Tibial nerve (tissue), 3 donors: ENCODE results near the gene PBRM1.

Experiments
- POLR2A ChIP-seq, 2 donors: fragments of 450-650 bp; IDR thresholded peaks; one replicate each; pipeline ENCODE4 v1.6.1; 2017; ENCODE audit warnings: antibody characterized with exemption in 2 of 2, mild to moderate bottlenecking in 2 of 2, moderate library complexity in 2 of 2
- TF ChIP-seq, protein P1 (sequence below), 5 experiments: fragments of 200-600 bp in 3 of 5; fragments of 450-650 bp in 2 of 5; sonication (generic) in 3 of 5; IDR thresholded peaks; one replicate each; pipeline ENCODE4 v1.5.1; 2016 to 2019; ENCODE audit warnings: antibody characterized with exemption in 5 of 5, mild to moderate bottlenecking in 3 of 5, moderate library complexity in 2 of 5

DNA sequence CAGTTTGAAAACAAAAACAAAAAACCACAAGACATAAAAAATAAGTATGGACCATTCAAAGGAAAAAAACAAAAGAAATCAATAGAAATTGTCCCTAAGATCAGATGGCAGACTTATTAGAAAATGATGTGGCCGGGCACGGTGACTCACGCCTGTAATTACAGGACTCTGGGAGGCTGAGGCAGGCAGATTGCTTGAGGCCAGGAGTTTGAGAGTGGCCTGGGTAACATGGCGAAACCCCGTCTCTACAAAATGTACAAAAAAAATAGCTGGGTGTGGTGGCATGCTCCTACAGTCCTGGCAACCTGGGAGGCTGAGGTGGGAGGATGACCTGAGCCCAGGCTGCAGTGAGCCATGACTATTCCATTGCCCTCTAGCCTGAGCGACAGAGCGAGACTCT lies 36.8 kb upstream of the PBRM1 start:
- TF ChIP-seq, protein P1, sequence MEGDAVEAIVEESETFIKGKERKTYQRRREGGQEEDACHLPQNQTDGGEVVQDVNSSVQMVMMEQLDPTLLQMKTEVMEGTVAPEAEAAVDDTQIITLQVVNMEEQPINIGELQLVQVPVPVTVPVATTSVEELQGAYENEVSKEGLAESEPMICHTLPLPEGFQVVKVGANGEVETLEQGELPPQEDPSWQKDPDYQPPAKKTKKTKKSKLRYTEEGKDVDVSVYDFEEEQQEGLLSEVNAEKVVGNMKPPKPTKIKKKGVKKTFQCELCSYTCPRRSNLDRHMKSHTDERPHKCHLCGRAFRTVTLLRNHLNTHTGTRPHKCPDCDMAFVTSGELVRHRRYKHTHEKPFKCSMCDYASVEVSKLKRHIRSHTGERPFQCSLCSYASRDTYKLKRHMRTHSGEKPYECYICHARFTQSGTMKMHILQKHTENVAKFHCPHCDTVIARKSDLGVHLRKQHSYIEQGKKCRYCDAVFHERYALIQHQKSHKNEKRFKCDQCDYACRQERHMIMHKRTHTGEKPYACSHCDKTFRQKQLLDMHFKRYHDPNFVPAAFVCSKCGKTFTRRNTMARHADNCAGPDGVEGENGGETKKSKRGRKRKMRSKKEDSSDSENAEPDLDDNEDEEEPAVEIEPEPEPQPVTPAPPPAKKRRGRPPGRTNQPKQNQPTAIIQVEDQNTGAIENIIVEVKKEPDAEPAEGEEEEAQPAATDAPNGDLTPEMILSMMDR (IDR thresholded peaks at IDR 0.05): no peak
- no peak for TF ChIP-seq POLR2A (IDR thresholded peaks at IDR 0.05)
